K562 (cell line): ENCODE results near the gene LOXL4. TPM values are rescaled to one million over a fixed set of nuclear protein-coding genes. Genes with fewer than 3 reads are reported as not detected.

Source experiments
- ATAC-seq: fragments of 200-7000 bp; cut with Tn5 transposase; 3 replicates; pipeline ENCODE4 v1.9.1; 2020; ENCODE audit warnings: moderate library complexity
- BruUV-seq: library from RNA; stranded (reverse); fragments of 400-500 nt; replicated peaks from 2 replicates; lab custom pipeline; 2021; lab: Mats Ljungman, UMichigan
- CTCF ChIA-PET: fragments of 300-600 bp; formaldehyde crosslinking; extraction: SDS; loops from one replicate; lab custom pipeline; 2021; ENCODE audit warnings: low intra/inter-chr PET ratio; lab: Yijun Ruan, JAX
- POLR2A ChIA-PET: fragments of 300-600, 350-650 bp; sonication (Branson Sonifier 250); formaldehyde crosslinking; extraction: SDS; loops from one replicate; lab custom pipeline; 2021; ENCODE audit warnings: antibody characterized with exemption, inconsistent platforms; lab: Yijun Ruan, JAX
- DNase-seq, 4 experiments: peaks; one replicate each; pipeline versions ENCODE4 v3.0.0 to v3.0.0-alpha.2; 2011 to 2018; ENCODE audit warnings: low spot score in 3 of 4, mixed read lengths in 3 of 4; ENCODE audit errors: extremely low read depth in 1 of 4
- FAIRE-seq: peaks from 2 replicates; lab custom pipeline; 2011; peaks lifted over from hg19 to GRCh38; lab: Jason Lieb, UNC
- H2AFZ ChIP-seq: 2 replicates; pipeline ENCODE4 v1.6.0; 2011; ENCODE audit warnings: low read depth, low read length, control low read depth, inconsistent platforms
- H3K27ac ChIP-seq: fragments of 200-600 bp; 3 replicates; pipeline ENCODE4 v1.8.0; 2011; ENCODE audit warnings: low read depth, mild to moderate bottlenecking, control low read depth, inconsistent platforms, low read length, moderate library complexity, mixed read lengths; ENCODE audit errors: extremely low read depth
- H3K27me3 ChIP-seq, 2 experiments: fragments of 300-600 bp in 1 of 2; 2 replicates in 1 of 2; 3 replicates in 1 of 2; pipeline versions ENCODE4 v1.6.0 to v1.8.0; 2011; ENCODE audit warnings: inconsistent platforms in 2 of 2, low read length in 2 of 2, mild to moderate bottlenecking in 1 of 2, mixed read lengths in 1 of 2, moderate library complexity in 1 of 2; ENCODE audit not compliant: control insufficient read depth in 2 of 2, insufficient read depth in 2 of 2
- H3K36me3 ChIP-seq: fragments of 300-600 bp; 3 replicates; pipeline ENCODE4 v1.8.0; 2011; ENCODE audit warnings: mild to moderate bottlenecking, low read length, inconsistent platforms; ENCODE audit not compliant: control insufficient read depth, insufficient read depth
- H3K4me1 ChIP-seq, 2 experiments: fragments of 200-600 bp in 1 of 2; replicated peaks in 1 of 2; 2 replicates in 1 of 2; 3 replicates in 1 of 2; pipeline versions ENCODE4 v1.5.1 to v1.8.0; 2011; ENCODE audit warnings: inconsistent platforms in 2 of 2, low read length in 2 of 2, mild to moderate bottlenecking in 1 of 2, mixed read lengths in 1 of 2, moderate library complexity in 1 of 2; ENCODE audit not compliant: control insufficient read depth in 2 of 2, insufficient read depth in 2 of 2
- H3K4me2 ChIP-seq: 2 replicates; pipeline ENCODE4 v1.6.1; 2011; ENCODE audit warnings: low read length, control low read depth, inconsistent platforms, mixed read lengths; ENCODE audit not compliant: insufficient read depth
- H3K4me3 ChIP-seq: fragments of 200-600 bp; sonication (generic), shearing (Covaris generic); 2 replicates; pipeline ENCODE4 v1.5.1; 2016; ENCODE audit warnings: control low read depth, inconsistent platforms
- H3K79me2 ChIP-seq: fragments of 200-600 bp; 3 replicates; pipeline ENCODE4 v1.8.0; 2011; ENCODE audit warnings: low read length, inconsistent platforms; ENCODE audit not compliant: control insufficient read depth, insufficient read depth
- H3K9ac ChIP-seq, 2 experiments: 2 replicates each; pipeline versions ENCODE4 v1.6.0 to v1.6.1; 2011; ENCODE audit warnings: low read depth in 2 of 2, low read length in 2 of 2, control low read depth in 1 of 2, inconsistent platforms in 1 of 2, mild to moderate bottlenecking in 1 of 2, mixed read lengths in 1 of 2; ENCODE audit not compliant: insufficient read depth in 1 of 2
- H3K9me1 ChIP-seq: one replicate; pipeline ENCODE4 v1.6.0; 2011; ENCODE audit warnings: inconsistent platforms, mild to moderate bottlenecking, low read length, moderate library complexity; ENCODE audit not compliant: control insufficient read depth, insufficient read depth
- H3K9me3 ChIP-seq: replicated peaks from 2 replicates; pipeline ENCODE4 v1.5.1; 2011; ENCODE audit warnings: low read depth, low read length, inconsistent platforms; ENCODE audit not compliant: control insufficient read depth, insufficient read depth
- H4K20me1 ChIP-seq: replicated peaks from 2 replicates; pipeline ENCODE4 v1.6.1; 2011; ENCODE audit warnings: low read length, inconsistent platforms, mixed read lengths; ENCODE audit not compliant: control insufficient read depth, insufficient read depth
- ATF4 ChIP-seq: fragments of 450-650 bp; formaldehyde crosslinking; IDR thresholded peaks from 2 replicates; pipeline ENCODE4 v1.4.0; 2022; ENCODE audit warnings: mild to moderate bottlenecking, moderate library complexity
- CEBPB ChIP-seq: fragments of 450-650 bp; IDR thresholded peaks from 2 replicates; pipeline ENCODE4 v1.6.1; 2016; ENCODE audit warnings: missing genetic modification characterization, missing compliant biosample characterization
- COPS2 ChIP-seq: fragments of 450-650 bp; conservative IDR thresholded peaks from 2 replicates; pipeline ENCODE4 v1.6.1; 2016; ENCODE audit warnings: mild to moderate bottlenecking, moderate library complexity
- CTBP1 ChIP-seq: fragments of 450-650 bp; IDR thresholded peaks from 2 replicates; pipeline ENCODE4 v1.6.1; 2016; ENCODE audit warnings: borderline replicate concordance
- DPF2 ChIP-seq: fragments of 450-650 bp; IDR thresholded peaks from 2 replicates; pipeline ENCODE4 v1.6.1; 2016
- FOSL1 ChIP-seq: fragments of 200-800 bp; sonication (Bioruptor generic); conservative IDR thresholded peaks from 2 replicates; pipeline ENCODE4 v1.6.1; 2016; ENCODE audit warnings: missing genetic modification characterization, missing compliant biosample characterization
- MAFK ChIP-seq: IDR thresholded peaks from 2 replicates; pipeline ENCODE4 v1.6.1; 2011; ENCODE audit warnings: low read length, improper control_type of control experiment
- MEIS2 ChIP-seq: fragments of 450-650 bp; IDR thresholded peaks from 2 replicates; pipeline ENCODE4 v1.6.1; 2014; ENCODE audit warnings: mild to moderate bottlenecking; ENCODE audit not compliant: partially characterized antibody
- MYC ChIP-seq, 2 experiments: fragments of 250-450 bp in 1 of 2; sonication (Bioruptor Pico) in 1 of 2; IDR thresholded peaks; 2 replicates each; pipeline versions ENCODE4 v1.5.1 to v1.6.1; 2012 to 2021; ENCODE audit warnings: low read depth in 2 of 2, borderline replicate concordance in 1 of 2, improper control_type of control experiment in 1 of 2, low read length in 1 of 2, mild to moderate bottlenecking in 1 of 2, moderate library complexity in 1 of 2
- NKRF ChIP-seq: fragments of 450-650 bp; IDR thresholded peaks from 2 replicates; pipeline ENCODE4 v1.6.1; 2016; ENCODE audit warnings: borderline replicate concordance
- POLR2G ChIP-seq: fragments of 200-400 bp; formaldehyde crosslinking; IDR thresholded peaks from 2 replicates; pipeline ENCODE4 v1.6.1; 2017; ENCODE audit warnings: low read depth, mild to moderate bottlenecking, antibody characterized with exemption, low read length, moderate library complexity
- SMARCE1 ChIP-seq: fragments of 450-650 bp; IDR thresholded peaks from 2 replicates; pipeline ENCODE4 v1.7.1; 2016; ENCODE audit warnings: mild to moderate bottlenecking
- TCF3 ChIP-seq: sonication (generic); formaldehyde crosslinking; IDR thresholded peaks from 2 replicates; pipeline ENCODE4 v1.4.0; 2020; ENCODE audit warnings: mild to moderate bottlenecking, missing genetic modification reagents
- WGBS: fragments of 100-300 bp; shearing (Covaris generic); methylation state at CpG from one replicate; pipeline ENCODE4 v1.1.6; 2016; ENCODE audit warnings: low coverage, mixed read lengths; ENCODE audit not compliant: insufficient coverage; ENCODE audit errors: missing lambda C conversion rate; 5-methylcytosine and 5-hydroxymethylcytosine counted together
- in situ Hi-C: fragments of 300-500 bp; cut with MboI; formaldehyde crosslinking; loops from 4 replicates; pipeline ENCODE4 v1.15.0; 2018; ENCODE audit warnings: inconsistent platforms, mixed read lengths
- intact Hi-C: fragments of 100-400 bp; cut with micrococcal nuclease; formaldehyde crosslinking; loops from 2 replicates; pipeline ENCODE4 v1.14.2; 2022
- polyA plus RNA-seq, 8 experiments: library from polyadenylated mRNA; depleted of rRNA in 4 of 8; stranded (reverse) in 5 of 8; unstranded in 3 of 8; fragments of >200 nt; fragmentation: Nextera tagmentation in 2 of 8; fragmentation: Illumina TruSeq in 1 of 8; extraction: Ambion mirVana in 2 of 8; extraction: Trizol in 1 of 8; gene quantifications; 2 replicates each; pipeline versions ENCODE4 v1.2.1 to v1.2.3, GENCODE V29; 2011 to 2014; ENCODE audit warnings: inconsistent platforms in 1 of 8, missing spikeins in 1 of 8
- total RNA-seq, 7 experiments: library from RNA; depleted of rRNA in 6 of 7; stranded (reverse); fragments of >200 nt in 6 of 7; fragmentation: Illumina TruSeq in 2 of 7; extraction: Trizol in 2 of 7; gene quantifications; 2 replicates each; pipeline versions ENCODE4 v1.2.1 to v1.2.3, GENCODE V29; 2011 to 2021; ENCODE audit warnings: low replicate concordance in 1 of 7
- TF ChIP-seq, protein P1 (sequence below), 2 experiments: fragments of 450-650 bp in 1 of 2; sonication (generic) in 1 of 2; formaldehyde crosslinking in 1 of 2; IDR thresholded peaks in 1 of 2; conservative IDR thresholded peaks in 1 of 2; 2 replicates each; pipeline versions ENCODE4 v1.6.1 to v1.8.1; 2016 to 2023; ENCODE audit warnings: mild to moderate bottlenecking in 2 of 2, moderate library complexity in 2 of 2, inconsistent platforms in 1 of 2, missing genetic modification reagents in 1 of 2
- TF ChIP-seq, protein P2 (sequence below), 2 experiments: fragments of 450-650 bp; conservative IDR thresholded peaks; 2 replicates each; pipeline ENCODE4 v1.6.1; 2017; ENCODE audit warnings: mild to moderate bottlenecking in 2 of 2, moderate library complexity in 2 of 2

Gene LOXL4
- total and polyA plus RNA-seq, 9 of the 15 experiments (the other 6 are each of a cell fraction or from before 2014, with no cell fraction given): 0.03 to 0.35 (median 0.05) TPM; not detected in 3

GRCh38 chr10:98259606-98260315 is 8.2 kb downstream of the LOXL4 start:
- BruUV-seq: no TSS peak
- Histone ChIP-seq H3K9me1 (no peaks in the 10 kb centered on the region), H3K9me3 (no peaks in the 10 kb centered on the region), H4K20me1 (no peaks in the 10 kb centered on the region), H3K4me3 (no peak overlapping the region), H3K4me1 (peaks cover 13 to 18% of the 10 kb centered on the region in 2 experiments), H2AFZ (0 out of 2 replicates have a peak overlapping the region, but pooled peaks have one; percentile 47), H3K9ac (no peak overlapping the region; a peak in 1 of 4 replicates), H3K27ac (no peak overlapping the region; the same call in 2 of the 3 replicates), H3K27me3 (no peaks in the 10 kb centered on the region), H3K36me3 (no peaks in the 10 kb centered on the region), H3K79me2 (no peaks in the 10 kb centered on the region), H3K4me2 (peak overlapping the region; percentile 43)
- FAIRE-seq (peak; percentile 87), ATAC-seq (peak; percentile 88), DNase-seq (peak; percentile 31 to 66 (median 32))
- intact Hi-C loops (no loop called here), in situ Hi-C loops (no loop called here)
- CTCF ChIA-PET: no interaction called here
- 3% methylated on average over 8 of the region's 14 CpGs for WGBS
- POLR2A ChIA-PET: interaction anchor here (0.8 to 1.0 kb wide), 2 partner anchors 21 to 120 kb away, joined by 3 to 4 read pairs; no protein-coding TSS in a partner anchor
- TF ChIP-seq COPS2 (no peak), DPF2 (0 out of 2 replicates have a peak, but pooled peaks have one; percentile 26), MAFK (0 out of 2 replicates have a peak, but pooled peaks have one; percentile 6), MYC (IDR thresholded peaks at IDR 0.05; ENCODE audit: low read depth, low read length) (0 out of 2 replicates have a peak, but pooled peaks have one; percentile 44), MYC (CRISPR knock-in tag; IDR thresholded peaks at IDR 0.05; ENCODE audit: borderline replicate concordance, low read depth) (no peak), CTBP1 (peak; percentile 66; the same call in 1 of the 2 replicates), FOSL1 (tag) (peak; percentile 76), MEIS2 (peak; percentile 78), NKRF (no peak), ATF4 (CRISPR knock-in tag) (peak; percentile 40; the same call in 1 of the 2 replicates), CEBPB (tag) (peak; percentile 67), SMARCE1 (0 out of 2 replicates have a peak, but pooled peaks have one; percentile 44), POLR2G (peak; percentile 28; the same call in 1 of the 2 replicates), TCF3 (CRISPR knock-in tag) (peak; percentile 14; the same call in 1 of the 2 replicates)
- TF ChIP-seq, protein P1, sequence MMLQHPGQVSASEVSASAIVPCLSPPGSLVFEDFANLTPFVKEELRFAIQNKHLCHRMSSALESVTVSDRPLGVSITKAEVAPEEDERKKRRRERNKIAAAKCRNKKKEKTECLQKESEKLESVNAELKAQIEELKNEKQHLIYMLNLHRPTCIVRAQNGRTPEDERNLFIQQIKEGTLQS (IDR thresholded peaks at IDR 0.05): peak; percentile 87
- TF ChIP-seq, protein P1 (CRISPR knock-in tag; conservative IDR thresholded peaks at IDR 0.05): no peak
- TF ChIP-seq, protein P2, sequence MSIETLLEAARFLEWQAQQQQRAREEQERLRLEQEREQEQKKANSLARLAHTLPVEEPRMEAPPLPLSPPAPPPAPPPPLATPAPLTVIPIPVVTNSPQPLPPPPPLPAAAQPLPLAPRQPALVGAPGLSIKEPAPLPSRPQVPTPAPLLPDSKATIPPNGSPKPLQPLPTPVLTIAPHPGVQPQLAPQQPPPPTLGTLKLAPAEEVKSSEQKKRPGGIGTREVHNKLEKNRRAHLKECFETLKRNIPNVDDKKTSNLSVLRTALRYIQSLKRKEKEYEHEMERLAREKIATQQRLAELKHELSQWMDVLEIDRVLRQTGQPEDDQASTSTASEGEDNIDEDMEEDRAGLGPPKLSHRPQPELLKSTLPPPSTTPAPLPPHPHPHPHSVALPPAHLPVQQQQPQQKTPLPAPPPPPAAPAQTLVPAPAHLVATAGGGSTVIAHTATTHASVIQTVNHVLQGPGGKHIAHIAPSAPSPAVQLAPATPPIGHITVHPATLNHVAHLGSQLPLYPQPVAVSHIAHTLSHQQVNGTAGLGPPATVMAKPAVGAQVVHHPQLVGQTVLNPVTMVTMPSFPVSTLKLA (conservative IDR thresholded peaks at IDR 0.05): peak in 1 of 2 experiments; percentile 49; a peak in 1 of 4 replicates
